Fibroblast of the aortic adventitia (primary cell): ENCODE results near the gene ZNF526. TPM values are rescaled to one million over a fixed set of nuclear protein-coding genes. Genes with fewer than 3 reads are reported as not detected.

Experiments
- DNase-seq: peaks from one replicate; pipeline ENCODE4 v3.0.0-alpha.2; 2010; ENCODE audit warnings: low read depth
- H3K4me3 ChIP-seq: 2 replicates; pipeline ENCODE4 v1.5.1; 2011; ENCODE audit warnings: low read depth, mild to moderate bottlenecking, control low read depth, low read length, moderate library complexity
- total RNA-seq: library from RNA; depleted of rRNA; stranded (reverse); fragments of >200 nt; gene quantifications from 2 replicates; pipeline ENCODE4 v1.2.3, GENCODE V29; 2012; ENCODE audit warnings: low replicate concordance
- TF ChIP-seq, protein P1 (sequence below): IDR thresholded peaks from 2 replicates; pipeline ENCODE4 v1.5.1; 2011; ENCODE audit warnings: mild to moderate bottlenecking, low read length, control low read depth, inconsistent platforms; ENCODE audit not compliant: insufficient read depth

Gene ZNF526
- total RNA-seq, 1 donor = 13.0 TPM

DNA sequence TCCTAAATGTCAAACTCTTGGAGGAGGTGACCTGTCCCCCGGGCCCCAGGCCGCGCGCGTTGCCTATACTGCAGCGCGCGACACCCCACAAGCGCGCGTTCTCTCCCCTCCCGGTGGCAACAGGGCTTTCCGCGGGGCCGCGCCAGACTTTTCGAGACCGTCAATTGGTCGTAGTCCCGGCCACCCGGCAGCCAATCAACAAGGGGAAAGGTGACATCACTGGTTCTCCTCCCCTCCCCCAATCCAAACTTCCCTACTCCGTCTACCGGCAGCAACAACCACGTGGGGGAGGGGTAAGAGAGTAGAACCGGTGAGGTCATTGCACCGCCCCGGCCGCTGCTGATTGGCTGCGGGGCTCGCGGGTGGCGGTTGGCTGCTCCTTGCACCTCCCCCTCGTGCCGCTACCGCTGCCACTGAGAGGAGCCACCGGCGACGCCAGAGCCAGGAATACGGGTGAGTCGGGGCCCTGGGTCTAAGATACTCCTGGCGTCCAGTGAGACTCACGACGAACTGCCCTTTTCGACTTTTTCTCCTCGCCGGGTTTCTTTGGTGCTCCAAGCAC is 48.1 kb downstream of the ZNF526 start:
- H3K4me3 ChIP-seq = peak overlapping the region; percentile 95
- peak; percentile 100 for DNase-seq
- TF ChIP-seq, protein P1, sequence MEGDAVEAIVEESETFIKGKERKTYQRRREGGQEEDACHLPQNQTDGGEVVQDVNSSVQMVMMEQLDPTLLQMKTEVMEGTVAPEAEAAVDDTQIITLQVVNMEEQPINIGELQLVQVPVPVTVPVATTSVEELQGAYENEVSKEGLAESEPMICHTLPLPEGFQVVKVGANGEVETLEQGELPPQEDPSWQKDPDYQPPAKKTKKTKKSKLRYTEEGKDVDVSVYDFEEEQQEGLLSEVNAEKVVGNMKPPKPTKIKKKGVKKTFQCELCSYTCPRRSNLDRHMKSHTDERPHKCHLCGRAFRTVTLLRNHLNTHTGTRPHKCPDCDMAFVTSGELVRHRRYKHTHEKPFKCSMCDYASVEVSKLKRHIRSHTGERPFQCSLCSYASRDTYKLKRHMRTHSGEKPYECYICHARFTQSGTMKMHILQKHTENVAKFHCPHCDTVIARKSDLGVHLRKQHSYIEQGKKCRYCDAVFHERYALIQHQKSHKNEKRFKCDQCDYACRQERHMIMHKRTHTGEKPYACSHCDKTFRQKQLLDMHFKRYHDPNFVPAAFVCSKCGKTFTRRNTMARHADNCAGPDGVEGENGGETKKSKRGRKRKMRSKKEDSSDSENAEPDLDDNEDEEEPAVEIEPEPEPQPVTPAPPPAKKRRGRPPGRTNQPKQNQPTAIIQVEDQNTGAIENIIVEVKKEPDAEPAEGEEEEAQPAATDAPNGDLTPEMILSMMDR = no peak

DNA sequence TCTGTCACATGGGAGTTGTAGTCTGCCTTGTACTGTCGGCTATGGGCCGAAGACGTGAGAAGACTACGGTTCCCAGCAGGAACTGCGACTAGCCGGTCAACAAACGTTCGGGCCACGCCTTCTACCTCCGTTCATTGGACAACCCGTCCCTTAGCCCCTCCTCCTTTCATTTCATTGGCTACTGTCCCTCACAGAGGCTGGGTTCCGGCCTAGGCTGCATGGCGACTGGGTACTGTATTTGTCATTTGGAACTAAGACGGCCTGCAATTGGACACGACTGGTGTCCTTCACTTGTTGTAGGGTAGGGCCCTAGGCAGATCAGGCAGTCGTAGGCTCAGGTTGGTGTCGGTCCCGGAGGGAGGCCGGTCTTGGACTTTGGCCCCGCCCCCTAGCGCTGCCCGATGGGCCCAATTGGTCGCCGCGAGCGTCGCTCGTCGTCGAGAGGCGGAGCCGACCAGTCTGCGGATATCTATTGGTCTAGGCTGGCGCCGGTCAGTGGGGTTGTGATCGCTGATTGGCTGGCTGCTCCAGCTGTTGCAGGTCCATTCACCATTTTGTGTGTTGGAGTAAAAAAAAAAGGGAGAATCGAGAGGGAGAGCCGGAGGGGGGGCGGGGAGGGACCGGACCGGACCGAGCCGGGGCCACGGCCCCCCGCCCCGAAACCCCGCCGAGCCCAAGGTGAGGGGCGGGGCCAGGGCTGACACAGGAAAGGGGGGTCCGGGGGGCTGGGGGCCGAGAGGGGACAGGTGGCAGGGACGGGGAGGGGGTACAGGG is 48.8 kb downstream of the ZNF526 start, which contains the start of gene CIC:
Gene CIC, plus strand, starts transcription at position 549 of the 774 bp plus-strand sequence. CDS start 2,532 bp downstream, outside the sequence.
- H3K4me3 ChIP-seq = peak within 1 kb of the TSS; percentile 95
- TF ChIP-seq, protein P1 = no peak
- peak; percentile 100 for DNase-seq

DNA sequence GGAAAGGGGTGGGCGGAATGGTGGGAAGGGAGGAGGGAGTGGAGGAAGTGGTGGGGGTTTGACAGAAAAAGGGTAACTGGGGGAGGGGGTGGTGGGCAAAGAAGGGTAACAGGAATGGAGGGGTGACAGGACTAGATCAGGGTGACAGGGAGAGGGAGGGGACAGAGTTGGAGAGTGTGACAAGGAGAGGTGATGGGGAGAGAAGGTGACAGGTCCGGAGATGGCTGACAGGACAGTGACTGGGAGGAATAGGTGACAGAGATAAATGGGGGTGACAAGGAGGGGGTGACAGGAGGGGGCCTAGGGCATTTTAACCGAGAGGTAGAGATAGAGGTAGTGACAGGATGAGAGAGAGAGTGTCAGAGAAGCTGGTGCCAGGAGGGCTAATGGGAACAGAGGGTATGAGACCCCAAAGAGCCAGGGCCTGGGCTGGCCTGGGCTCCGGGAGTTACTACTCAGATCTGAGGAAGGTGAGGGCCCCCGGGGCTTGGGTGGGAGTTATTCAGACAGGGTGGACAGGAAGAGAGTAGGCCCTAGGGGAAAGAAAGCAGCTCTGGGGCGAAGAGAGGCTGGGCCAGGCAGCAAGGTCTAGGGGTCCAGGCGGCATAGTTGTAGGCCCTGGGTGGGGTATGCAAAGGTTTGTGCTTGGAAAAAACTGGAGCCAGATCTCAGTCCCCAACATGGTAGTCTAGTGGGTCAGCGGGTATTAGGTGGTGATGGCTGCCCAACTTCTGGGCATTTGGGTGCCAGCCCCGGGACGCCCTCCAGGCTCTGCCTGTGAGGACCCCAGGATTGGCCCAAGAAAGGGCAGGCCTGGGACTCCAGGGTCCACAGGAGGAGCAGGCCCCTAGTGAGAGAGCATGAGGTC is 49.6 kb downstream of the ZNF526 start:
- no peak for DNase-seq
- peak overlapping the region; percentile 89 for H3K4me3 ChIP-seq
- TF ChIP-seq, protein P1 = no peak

DNA sequence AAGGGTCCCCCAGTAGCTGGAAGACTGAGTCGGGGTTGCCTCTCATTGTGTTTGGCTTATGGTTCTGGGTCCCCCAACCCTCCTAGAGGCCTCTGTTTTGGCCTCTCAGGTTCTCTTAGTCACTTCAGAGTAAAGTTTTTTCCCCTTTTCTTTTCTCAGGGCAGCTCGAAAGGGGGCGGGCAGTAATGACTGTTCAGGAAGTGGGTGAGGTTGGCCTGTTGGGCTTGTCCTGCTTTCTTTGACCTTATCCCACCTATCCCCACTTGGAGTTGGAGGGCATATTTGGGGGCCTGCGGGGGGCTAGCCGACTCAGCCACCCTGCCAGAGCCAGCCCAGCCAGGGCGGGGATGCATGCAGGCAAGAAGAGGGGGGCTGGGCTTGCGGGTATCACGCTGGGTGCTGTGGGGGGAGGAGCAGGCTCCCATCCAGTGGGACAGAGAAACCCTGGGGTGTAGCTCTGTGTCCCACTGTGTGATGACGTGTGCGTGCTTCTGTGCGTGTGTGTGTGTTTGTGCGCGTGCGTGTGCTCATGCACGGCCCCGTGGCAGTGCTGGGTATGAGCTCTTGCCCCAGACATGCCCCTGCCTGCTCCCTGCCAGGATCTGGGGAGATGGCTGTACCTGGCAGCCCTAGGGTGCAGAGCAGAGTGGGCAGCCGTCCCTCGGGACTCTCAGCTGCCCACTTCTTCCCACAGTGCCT is 50.4 kb downstream of the ZNF526 start:
- peak overlapping the region; percentile 89 for H3K4me3 ChIP-seq
- TF ChIP-seq, protein P1 = no peak
- DNase-seq = peak; percentile 85

DNA sequence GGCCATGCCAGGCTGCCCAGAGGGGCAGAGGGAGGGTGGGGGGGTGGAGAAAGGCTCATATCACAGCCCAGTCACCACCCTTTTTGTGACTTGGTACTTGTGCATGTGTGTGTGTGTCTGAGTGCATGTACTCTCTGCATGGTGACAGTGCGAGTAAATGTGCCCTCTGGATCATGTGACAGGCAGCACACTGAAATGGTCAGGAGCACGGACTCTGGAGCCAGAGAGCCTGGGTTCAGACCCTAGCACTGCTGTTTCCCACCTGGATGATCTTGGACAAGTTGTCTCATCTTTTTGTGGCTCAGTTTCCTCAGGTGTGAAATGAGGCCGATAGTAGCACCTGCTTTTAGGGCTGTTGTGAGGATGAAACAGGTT is 50.9 kb downstream of the ZNF526 start:
- TF ChIP-seq, protein P1 = no peak
- H3K4me3 ChIP-seq = peak overlapping the region; percentile 89
- no peak for DNase-seq

DNA sequence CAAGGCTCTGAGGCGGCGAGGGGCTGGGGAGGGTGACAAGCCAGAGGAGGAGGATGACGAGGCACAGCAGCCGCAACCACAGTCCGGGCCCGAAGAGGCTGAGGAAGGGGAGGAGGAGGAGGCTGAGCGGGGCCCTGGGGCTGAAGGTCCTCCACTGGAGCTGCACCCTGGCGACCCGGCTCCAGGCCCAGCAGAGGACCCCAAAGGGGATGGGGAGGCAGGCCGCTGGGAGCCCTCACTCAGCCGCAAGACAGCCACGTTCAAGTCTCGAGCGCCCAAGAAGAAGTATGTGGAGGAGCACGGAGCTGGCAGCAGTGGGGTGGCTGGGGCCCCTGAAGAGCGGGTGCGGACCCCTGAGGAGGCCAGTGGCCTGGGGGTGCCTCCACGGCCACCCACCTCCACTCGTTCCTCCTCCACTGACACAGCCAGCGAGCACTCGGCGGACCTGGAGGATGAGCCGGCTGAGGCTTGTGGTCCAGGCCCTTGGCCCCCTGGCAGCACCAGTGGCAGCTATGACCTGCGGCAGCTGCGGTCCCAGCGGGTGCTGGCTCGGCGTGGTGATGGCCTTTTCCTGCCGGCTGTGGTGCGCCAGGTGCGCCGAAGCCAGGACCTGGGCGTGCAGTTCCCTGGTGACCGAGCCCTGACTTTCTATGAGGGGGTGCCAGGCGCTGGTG is 51.9 kb downstream of the ZNF526 start:
- H3K4me3 ChIP-seq = no peak overlapping the region
- TF ChIP-seq, protein P1 = no peak
- DNase-seq = no peak
